ENCODE measurements around the gene CFTR. TPM values are rescaled to one million over a fixed set of nuclear protein-coding genes. Genes with fewer than 3 reads are reported as not detected.

The CFTR gene
- total and polyA plus RNA-seq, 2 of the 4 experiments (the other 2 are of a cell fraction), result 0.18 to 0.21 TPM

DNA sequence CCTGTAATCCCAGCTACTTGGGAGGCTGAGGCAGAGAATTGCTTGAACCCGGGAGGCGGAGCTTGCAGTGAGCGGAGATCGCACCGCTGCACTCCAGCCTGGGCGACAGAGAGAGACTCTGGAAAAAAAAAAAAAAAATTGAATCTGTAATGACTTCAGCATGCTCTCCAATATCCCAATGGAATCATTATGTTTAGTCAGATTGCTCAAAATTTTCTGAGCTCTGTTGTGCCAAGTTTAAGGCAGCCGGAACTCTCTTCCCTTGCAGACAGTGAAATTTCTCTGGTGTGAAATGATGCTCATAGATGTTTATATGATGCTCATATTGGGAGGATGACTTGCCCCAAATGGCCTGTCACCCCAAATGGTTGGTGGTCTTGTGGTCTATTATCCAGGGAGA lies 212.5 kb downstream of the CFTR start:
- Histone ChIP-seq H3K18ac (ENCODE audit: low read depth, low read length) (no peak overlapping the region), H2AK9ac (replicated peaks; ENCODE audit: low read depth, low read length, poor library complexity) (no peak overlapping the region), H2BK15ac (ENCODE audit: low read depth, low read length) (no peak overlapping the region), H3K23ac (ENCODE audit: low read depth, low read length) (no peak overlapping the region), H4K8ac (ENCODE audit: low read depth in 2 of 2, low read length in 2 of 2) (no peak overlapping the region), H3K9me3 (ENCODE audit: control insufficient read depth, insufficient read depth, low read length) (no peaks in the 10 kb centered on the region), H4K5ac (ENCODE audit: low read depth, low read length) (no peak overlapping the region), H3K4me3 (ENCODE audit: insufficient read depth, low read depth, low read length) (no peak overlapping the region), H2BK120ac (ENCODE audit: low read depth, low read length) (no peak overlapping the region), H3K9me1 (ENCODE audit: insufficient read depth, low read length) (no peaks in the 10 kb centered on the region), H2BK20ac (ENCODE audit: low read depth, low read length) (no peak overlapping the region), H3K14ac (replicated peaks; ENCODE audit: low read depth, low read length) (no peak overlapping the region), H3K4ac (ENCODE audit: low read depth, low read length) (no peak overlapping the region), H4K91ac (ENCODE audit: insufficient read depth, low read depth, low read length) (no peak overlapping the region), H2BK5ac (ENCODE audit: low read depth, low read length, poor library complexity, severe bottlenecking) (no peak overlapping the region), H3K56ac (ENCODE audit: extremely low read depth, insufficient read depth, low read length) (no peak overlapping the region), H3K27me3 (ENCODE audit: control insufficient read depth, insufficient read depth, low read length) (no peaks in the 10 kb centered on the region), H2AFZ (replicated peaks; ENCODE audit: low read length, poor library complexity) (no peak overlapping the region), H4K20me1 (ENCODE audit: insufficient read depth, low read length) (no peaks in the 10 kb centered on the region), H3K79me1 (ENCODE audit: low read depth in 1 of 2, low read length in 2 of 2) (no peaks in the 10 kb centered on the region), H3K36me3 (ENCODE audit: control insufficient read depth, insufficient read depth, low read length) (no peaks in the 10 kb centered on the region), H3K4me2 (ENCODE audit: low read depth, low read length) (no peak overlapping the region), H3K27ac (ENCODE audit: insufficient read depth, low read length) (no peak overlapping the region), H3K9ac (ENCODE audit: low read depth, low read length) (no peak overlapping the region), H2AK5ac (ENCODE audit: low read depth, low read length) (no peak overlapping the region), H3K4me1 (ENCODE audit: control insufficient read depth, insufficient read depth, low read length) (no peaks in the 10 kb centered on the region)
- dilution Hi-C loops (cut with HindIII; ENCODE audit: low sequenced_read_pairs, unreplicated experiment), result no loop called here
- no TSS peak for BruUV-seq (replicated peaks)
- no peak for DNase-seq
- in situ Hi-C loops (cut with MboI; ENCODE audit: low sequenced_read_pairs), result no loop called here
- no peak for TF ChIP-seq SMC3 (IDR thresholded peaks at IDR 0.05; ENCODE audit: low read depth, low read length)
- no peak for TF ChIP-seq CHD1 (IDR thresholded peaks at IDR 0.05; ENCODE audit: low read depth, low read length)
- TF ChIP-seq POLR2A (IDR thresholded peaks at IDR 0.05; ENCODE audit: low read depth, low read length), result no peak
- no peak for TF ChIP-seq RCOR1 (IDR thresholded peaks at IDR 0.05; ENCODE audit: insufficient replicate concordance, low read length)
- no peak for TF ChIP-seq CEBPB (IDR thresholded peaks at IDR 0.05; ENCODE audit: low read depth, low read length)
- TF ChIP-seq RFX5 (IDR thresholded peaks at IDR 0.05; ENCODE audit: low read depth, low read length), result no peak
- no peak for TF ChIP-seq FOS (IDR thresholded peaks at IDR 0.05; ENCODE audit: low read depth, low read length)
- TF ChIP-seq, protein P1, sequence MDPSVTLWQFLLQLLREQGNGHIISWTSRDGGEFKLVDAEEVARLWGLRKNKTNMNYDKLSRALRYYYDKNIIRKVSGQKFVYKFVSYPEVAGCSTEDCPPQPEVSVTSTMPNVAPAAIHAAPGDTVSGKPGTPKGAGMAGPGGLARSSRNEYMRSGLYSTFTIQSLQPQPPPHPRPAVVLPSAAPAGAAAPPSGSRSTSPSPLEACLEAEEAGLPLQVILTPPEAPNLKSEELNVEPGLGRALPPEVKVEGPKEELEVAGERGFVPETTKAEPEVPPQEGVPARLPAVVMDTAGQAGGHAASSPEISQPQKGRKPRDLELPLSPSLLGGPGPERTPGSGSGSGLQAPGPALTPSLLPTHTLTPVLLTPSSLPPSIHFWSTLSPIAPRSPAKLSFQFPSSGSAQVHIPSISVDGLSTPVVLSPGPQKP (IDR thresholded peaks at IDR 0.05; ENCODE audit: borderline replicate concordance, low read depth, low read length), result no peak
- TF ChIP-seq, protein P2, sequence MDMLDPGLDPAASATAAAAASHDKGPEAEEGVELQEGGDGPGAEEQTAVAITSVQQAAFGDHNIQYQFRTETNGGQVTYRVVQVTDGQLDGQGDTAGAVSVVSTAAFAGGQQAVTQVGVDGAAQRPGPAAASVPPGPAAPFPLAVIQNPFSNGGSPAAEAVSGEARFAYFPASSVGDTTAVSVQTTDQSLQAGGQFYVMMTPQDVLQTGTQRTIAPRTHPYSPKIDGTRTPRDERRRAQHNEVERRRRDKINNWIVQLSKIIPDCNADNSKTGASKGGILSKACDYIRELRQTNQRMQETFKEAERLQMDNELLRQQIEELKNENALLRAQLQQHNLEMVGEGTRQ (IDR thresholded peaks at IDR 0.05; ENCODE audit: low read depth, low read length), result no peak
- no peak for TF ChIP-seq RAD21 (IDR thresholded peaks at IDR 0.05; ENCODE audit: low read length)
- no peak for TF ChIP-seq MAFK (IDR thresholded peaks at IDR 0.05; ENCODE audit: low read depth, low read length)
- CTCF ChIA-PET, result no interaction called here
- ATAC-seq (ENCODE audit: low read depth), result no peak
- WGBS, 2 experiments (ENCODE audit: extremely low coverage in 2 of 2, insufficient read length in 1 of 2), result no CpG with 5 or more reads among the region's 7 CpGs
- POLR2A ChIA-PET (ENCODE audit: unreplicated experiment), result no interaction called here
- intact Hi-C loops (cut with micrococcal nuclease), result no loop called here
